ENCODE results near the gene SPOCK1. TPM values are rescaled to one million over a fixed set of nuclear protein-coding genes. Genes with fewer than 3 reads are reported as not detected.

The SPOCK1 gene
- total and polyA plus RNA-seq, 4 donors, result 0.07 to 0.18 (median 0.17) TPM; not detected in 1

DNA sequence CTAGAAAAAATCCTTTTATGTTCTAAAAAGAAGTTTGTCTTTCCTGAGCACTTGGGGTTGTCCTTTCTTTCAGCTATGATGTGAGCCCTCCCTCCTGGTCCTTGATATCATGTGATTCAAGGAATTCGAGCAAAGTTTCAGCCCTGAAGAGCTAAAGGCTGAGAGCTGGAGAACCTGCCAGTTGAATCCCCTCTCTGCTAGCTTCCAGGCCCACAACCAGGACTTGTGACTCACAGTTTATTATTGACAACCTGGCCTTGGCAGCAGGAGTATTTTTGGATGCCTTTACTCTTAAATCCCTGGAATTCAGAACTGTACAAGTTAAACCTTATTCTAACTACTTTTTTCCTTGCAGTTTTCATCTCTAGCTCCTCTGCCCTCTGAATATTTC is 182.8 kb downstream of the SPOCK1 start:
- Histone ChIP-seq H3K4me1 (ENCODE audit: control insufficient read depth in 4 of 4, insufficient read depth in 4 of 4, low read length in 3 of 4) (no peaks in the 10 kb centered on the region), H3K27ac (ENCODE audit: low read depth in 1 of 2, low read length in 2 of 2) (no peak overlapping the region), H3K9me3 (ENCODE audit: control insufficient read depth in 4 of 4, low read length in 3 of 4) (no peaks in the 10 kb centered on the region), H3K4me3 (ENCODE audit: low read depth in 1 of 3, low read length in 3 of 3) (no peak overlapping the region), H3K27me3 (ENCODE audit: control insufficient read depth in 4 of 4, insufficient read depth in 4 of 4, low read length in 3 of 4) (peaks cover 0 to 6% (median 0%) of the 10 kb centered on the region in 4 donors), H3K9ac (ENCODE audit: low read depth in 1 of 2, low read length in 2 of 2) (no peak overlapping the region), H3K36me3 (ENCODE audit: control insufficient read depth in 4 of 4, insufficient read depth in 3 of 4, low read depth in 1 of 4, low read length in 3 of 4) (no peaks in the 10 kb centered on the region)
- no peak for DNase-seq (ENCODE audit: low spot score)
- 48% methylated on average over 1 of the region's 1 CpG for WGBS
- no peak for TF ChIP-seq GABPA (IDR thresholded peaks at IDR 0.05 in 1 of 2, conservative IDR thresholded peaks at IDR 0.05 in 1 of 2)
- no peak for TF ChIP-seq TAF1 (conservative IDR thresholded peaks at IDR 0.05)
- no peak for TF ChIP-seq NR2F2 (IDR thresholded peaks at IDR 0.05)
- TF ChIP-seq, protein P1, sequence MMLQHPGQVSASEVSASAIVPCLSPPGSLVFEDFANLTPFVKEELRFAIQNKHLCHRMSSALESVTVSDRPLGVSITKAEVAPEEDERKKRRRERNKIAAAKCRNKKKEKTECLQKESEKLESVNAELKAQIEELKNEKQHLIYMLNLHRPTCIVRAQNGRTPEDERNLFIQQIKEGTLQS (IDR thresholded peaks at IDR 0.05), result no peak
- TF ChIP-seq, protein P2, sequence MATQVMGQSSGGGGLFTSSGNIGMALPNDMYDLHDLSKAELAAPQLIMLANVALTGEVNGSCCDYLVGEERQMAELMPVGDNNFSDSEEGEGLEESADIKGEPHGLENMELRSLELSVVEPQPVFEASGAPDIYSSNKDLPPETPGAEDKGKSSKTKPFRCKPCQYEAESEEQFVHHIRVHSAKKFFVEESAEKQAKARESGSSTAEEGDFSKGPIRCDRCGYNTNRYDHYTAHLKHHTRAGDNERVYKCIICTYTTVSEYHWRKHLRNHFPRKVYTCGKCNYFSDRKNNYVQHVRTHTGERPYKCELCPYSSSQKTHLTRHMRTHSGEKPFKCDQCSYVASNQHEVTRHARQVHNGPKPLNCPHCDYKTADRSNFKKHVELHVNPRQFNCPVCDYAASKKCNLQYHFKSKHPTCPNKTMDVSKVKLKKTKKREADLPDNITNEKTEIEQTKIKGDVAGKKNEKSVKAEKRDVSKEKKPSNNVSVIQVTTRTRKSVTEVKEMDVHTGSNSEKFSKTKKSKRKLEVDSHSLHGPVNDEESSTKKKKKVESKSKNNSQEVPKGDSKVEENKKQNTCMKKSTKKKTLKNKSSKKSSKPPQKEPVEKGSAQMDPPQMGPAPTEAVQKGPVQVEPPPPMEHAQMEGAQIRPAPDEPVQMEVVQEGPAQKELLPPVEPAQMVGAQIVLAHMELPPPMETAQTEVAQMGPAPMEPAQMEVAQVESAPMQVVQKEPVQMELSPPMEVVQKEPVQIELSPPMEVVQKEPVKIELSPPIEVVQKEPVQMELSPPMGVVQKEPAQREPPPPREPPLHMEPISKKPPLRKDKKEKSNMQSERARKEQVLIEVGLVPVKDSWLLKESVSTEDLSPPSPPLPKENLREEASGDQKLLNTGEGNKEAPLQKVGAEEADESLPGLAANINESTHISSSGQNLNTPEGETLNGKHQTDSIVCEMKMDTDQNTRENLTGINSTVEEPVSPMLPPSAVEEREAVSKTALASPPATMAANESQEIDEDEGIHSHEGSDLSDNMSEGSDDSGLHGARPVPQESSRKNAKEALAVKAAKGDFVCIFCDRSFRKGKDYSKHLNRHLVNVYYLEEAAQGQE (IDR thresholded peaks at IDR 0.05), result no peak
- TF ChIP-seq HNF4G (IDR thresholded peaks at IDR 0.05), result no peak
- TF ChIP-seq RAD21 (IDR thresholded peaks at IDR 0.05), result no peak
- no peak for TF ChIP-seq HNF4A (conservative IDR thresholded peaks at IDR 0.05)
- no peak for TF ChIP-seq FOXA1 (IDR thresholded peaks at IDR 0.05)
- TF ChIP-seq JUND (IDR thresholded peaks at IDR 0.05), result no peak
- TF ChIP-seq EGR1 (IDR thresholded peaks at IDR 0.05; ENCODE audit: low read depth in 2 of 2), result no peak
- no peak for TF ChIP-seq FOXA2 (IDR thresholded peaks at IDR 0.05)
- no peak for TF ChIP-seq RXRA (IDR thresholded peaks at IDR 0.05)
- no peak for TF ChIP-seq SP1 (IDR thresholded peaks at IDR 0.05)
- TF ChIP-seq, protein P3, sequence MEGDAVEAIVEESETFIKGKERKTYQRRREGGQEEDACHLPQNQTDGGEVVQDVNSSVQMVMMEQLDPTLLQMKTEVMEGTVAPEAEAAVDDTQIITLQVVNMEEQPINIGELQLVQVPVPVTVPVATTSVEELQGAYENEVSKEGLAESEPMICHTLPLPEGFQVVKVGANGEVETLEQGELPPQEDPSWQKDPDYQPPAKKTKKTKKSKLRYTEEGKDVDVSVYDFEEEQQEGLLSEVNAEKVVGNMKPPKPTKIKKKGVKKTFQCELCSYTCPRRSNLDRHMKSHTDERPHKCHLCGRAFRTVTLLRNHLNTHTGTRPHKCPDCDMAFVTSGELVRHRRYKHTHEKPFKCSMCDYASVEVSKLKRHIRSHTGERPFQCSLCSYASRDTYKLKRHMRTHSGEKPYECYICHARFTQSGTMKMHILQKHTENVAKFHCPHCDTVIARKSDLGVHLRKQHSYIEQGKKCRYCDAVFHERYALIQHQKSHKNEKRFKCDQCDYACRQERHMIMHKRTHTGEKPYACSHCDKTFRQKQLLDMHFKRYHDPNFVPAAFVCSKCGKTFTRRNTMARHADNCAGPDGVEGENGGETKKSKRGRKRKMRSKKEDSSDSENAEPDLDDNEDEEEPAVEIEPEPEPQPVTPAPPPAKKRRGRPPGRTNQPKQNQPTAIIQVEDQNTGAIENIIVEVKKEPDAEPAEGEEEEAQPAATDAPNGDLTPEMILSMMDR (IDR thresholded peaks at IDR 0.05; ENCODE audit: low read depth, low read length, missing input control), result no peak
- TF ChIP-seq, protein P4, sequence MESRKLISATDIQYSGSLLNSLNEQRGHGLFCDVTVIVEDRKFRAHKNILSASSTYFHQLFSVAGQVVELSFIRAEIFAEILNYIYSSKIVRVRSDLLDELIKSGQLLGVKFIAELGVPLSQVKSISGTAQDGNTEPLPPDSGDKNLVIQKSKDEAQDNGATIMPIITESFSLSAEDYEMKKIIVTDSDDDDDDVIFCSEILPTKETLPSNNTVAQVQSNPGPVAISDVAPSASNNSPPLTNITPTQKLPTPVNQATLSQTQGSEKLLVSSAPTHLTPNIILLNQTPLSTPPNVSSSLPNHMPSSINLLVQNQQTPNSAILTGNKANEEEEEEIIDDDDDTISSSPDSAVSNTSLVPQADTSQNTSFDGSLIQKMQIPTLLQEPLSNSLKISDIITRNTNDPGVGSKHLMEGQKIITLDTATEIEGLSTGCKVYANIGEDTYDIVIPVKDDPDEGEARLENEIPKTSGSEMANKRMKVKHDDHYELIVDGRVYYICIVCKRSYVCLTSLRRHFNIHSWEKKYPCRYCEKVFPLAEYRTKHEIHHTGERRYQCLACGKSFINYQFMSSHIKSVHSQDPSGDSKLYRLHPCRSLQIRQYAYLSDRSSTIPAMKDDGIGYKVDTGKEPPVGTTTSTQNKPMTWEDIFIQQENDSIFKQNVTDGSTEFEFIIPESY (IDR thresholded peaks at IDR 0.05), result no peak
- TF ChIP-seq, protein P5, sequence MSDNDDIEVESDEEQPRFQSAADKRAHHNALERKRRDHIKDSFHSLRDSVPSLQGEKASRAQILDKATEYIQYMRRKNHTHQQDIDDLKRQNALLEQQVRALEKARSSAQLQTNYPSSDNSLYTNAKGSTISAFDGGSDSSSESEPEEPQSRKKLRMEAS (IDR thresholded peaks at IDR 0.05), result no peak
- no peak for TF ChIP-seq YY1 (IDR thresholded peaks at IDR 0.05)
